GM12878 (cell line): Measurements from ENCODE around the gene CDK15. TPM values are rescaled to one million over a fixed set of nuclear protein-coding genes. Genes with fewer than 3 reads are reported as not detected.

ENCODE experiments used
- ATAC-seq: fragments of 200-7000 bp; cut with Tn5 transposase; 3 replicates; pipeline ENCODE4 v1.9.1; 2020; ENCODE audit warnings: mild to moderate bottlenecking, moderate library complexity
- BruUV-seq: library from RNA; stranded (reverse); fragments of 400-500 nt; replicated peaks from 2 replicates; lab custom pipeline; 2021; lab: Mats Ljungman, UMichigan
- CTCF ChIA-PET: fragments of 300-600 bp; sonication (Branson Sonifier 250); formaldehyde crosslinking; extraction: SDS; loops from one replicate; lab custom pipeline; 2021; ENCODE audit warnings: inconsistent platforms; lab: Yijun Ruan, JAX
- POLR2A ChIA-PET: fragments of 350-600 bp; formaldehyde crosslinking; extraction: SDS; loops from one replicate; lab custom pipeline; 2021; ENCODE audit warnings: inconsistent platforms; lab: Charles Lee
- RAD21 ChIA-PET: fragments of 300-600 bp; sonication (Branson Sonifier 250); formaldehyde crosslinking; loops from one replicate; lab custom pipeline; 2023; ENCODE audit warnings: antibody characterized with exemption; ENCODE audit not compliant: unreplicated experiment; lab: Charles Lee
- SMC1A ChIA-PET: fragments of 300-600 bp; sonication (Branson Sonifier 250); formaldehyde crosslinking; loops from one replicate; lab custom pipeline; 2023; ENCODE audit not compliant: unreplicated experiment, uncharacterized antibody; lab: Charles Lee
- DNase-seq: peaks from one replicate; pipeline ENCODE4 v3.0.0-alpha.2; 2011; ENCODE audit warnings: low read depth, low spot score
- FAIRE-seq: peaks from 3 replicates; lab custom pipeline; 2011; peaks lifted over from hg19 to GRCh38; lab: Jason Lieb, UNC
- H2AFZ ChIP-seq: 2 replicates; pipeline ENCODE4 v1.6.0; 2011; ENCODE audit warnings: low read depth, low read length, control low read depth; ENCODE audit not compliant: control insufficient read depth
- H3K27ac ChIP-seq: 2 replicates; pipeline ENCODE4 v1.5.1; 2011; ENCODE audit warnings: control low read depth; ENCODE audit not compliant: control insufficient read depth, insufficient read depth
- H3K27me3 ChIP-seq, 2 experiments: replicated peaks in 1 of 2; 2 replicates each; pipeline versions ENCODE4 v1.6.0 to v1.6.1; 2011; ENCODE audit warnings: low read length in 1 of 2; ENCODE audit not compliant: control insufficient read depth in 2 of 2, insufficient read depth in 2 of 2
- H3K36me3 ChIP-seq, 2 experiments: 2 replicates each; pipeline ENCODE4 v1.5.1; 2011; ENCODE audit warnings: low read length in 1 of 2; ENCODE audit not compliant: control insufficient read depth in 2 of 2, insufficient read depth in 2 of 2
- H3K4me1 ChIP-seq: 2 replicates; pipeline ENCODE4 v1.6.1; 2011; ENCODE audit warnings: mild to moderate bottlenecking, low read length, moderate library complexity, mixed read lengths; ENCODE audit not compliant: control insufficient read depth, insufficient read depth
- H3K4me2 ChIP-seq: 2 replicates; pipeline ENCODE4 v1.6.0; 2011; ENCODE audit warnings: control low read depth; ENCODE audit not compliant: control insufficient read depth, insufficient read depth
- H3K4me3 ChIP-seq: fragments of 200-600 bp; sonication (generic); 2 replicates; pipeline ENCODE4 v1.5.1; 2016
- H3K79me2 ChIP-seq: 2 replicates; pipeline ENCODE4 v1.6.0; 2011; ENCODE audit warnings: low read length; ENCODE audit not compliant: control insufficient read depth, insufficient read depth
- H3K9ac ChIP-seq: 2 replicates; pipeline ENCODE4 v1.8.0; 2011; ENCODE audit warnings: low read length, control low read depth, mixed read lengths; ENCODE audit not compliant: control insufficient read depth, insufficient read depth
- H3K9me3 ChIP-seq: replicated peaks from 3 replicates; pipeline ENCODE4 v1.5.1; 2011; ENCODE audit warnings: mild to moderate bottlenecking, low read length; ENCODE audit not compliant: control insufficient read depth, insufficient read depth
- H4K20me1 ChIP-seq: 2 replicates; pipeline ENCODE4 v1.6.0; 2011; ENCODE audit not compliant: control insufficient read depth, insufficient read depth
- KLF5 ChIP-seq: fragments of 450-650 bp; IDR thresholded peaks from 2 replicates; pipeline ENCODE4 v1.6.1; 2014; ENCODE audit warnings: mild to moderate bottlenecking; ENCODE audit not compliant: partially characterized antibody
- PAX5 ChIP-seq: IDR thresholded peaks from 2 replicates; pipeline ENCODE4 v1.6.1; 2011; ENCODE audit warnings: low read depth, low read length, borderline replicate concordance
- in situ Hi-C: fragments of 300-500 bp; cut with MboI; formaldehyde crosslinking; loops from 9 replicates; pipeline ENCODE4 v1.14.3; 2018; ENCODE audit warnings: mixed read lengths
- intact Hi-C: fragments of 100-400 bp; cut with micrococcal nuclease; formaldehyde crosslinking; loops from one replicate; pipeline ENCODE4 v1.14.2; 2022; ENCODE audit not compliant: unreplicated experiment
- polyA plus RNA-seq, 11 experiments: library from polyadenylated mRNA; depleted of rRNA in 4 of 11; unstranded in 6 of 11; stranded (reverse) in 5 of 11; fragments of >200 nt; fragmentation: Nextera tagmentation in 4 of 11; fragmentation: Illumina TruSeq in 1 of 11; extraction: Ambion mirVana in 4 of 11; extraction: Trizol in 1 of 11; gene quantifications; 1 replicate in 1 of 11; 2 replicates in 10 of 11; pipeline versions ENCODE4 v1.2.1 to v1.2.3, GENCODE V29; 2011 to 2016; ENCODE audit warnings: inconsistent platforms in 2 of 11, missing spikeins in 2 of 11, low read depth in 1 of 11
- total RNA-seq, 4 experiments: library from RNA; depleted of rRNA in 3 of 4; stranded (reverse); fragments of >200 nt in 3 of 4; fragmentation: Illumina TruSeq in 1 of 4; extraction: Trizol in 1 of 4; gene quantifications; 2 replicates each; pipeline versions ENCODE4 v1.2.1 to v1.2.3, GENCODE V29; 2013 to 2021
- TF ChIP-seq, protein P1 (sequence below): fragments of 450-650 bp; conservative IDR thresholded peaks from 2 replicates; pipeline ENCODE4 v1.6.1; 2017; ENCODE audit warnings: mild to moderate bottlenecking, moderate library complexity
- TF ChIP-seq, protein P2 (sequence below): IDR thresholded peaks from 2 replicates; pipeline ENCODE4 v1.6.1; 2012; ENCODE audit warnings: mild to moderate bottlenecking, low read depth, low read length
- TF ChIP-seq, protein P3 (sequence below): IDR thresholded peaks from 2 replicates; pipeline ENCODE4 v1.6.1; 2011; ENCODE audit warnings: borderline replicate concordance, low read depth, mild to moderate bottlenecking, moderate library complexity, low read length; ENCODE audit not compliant: insufficient read depth, poor library complexity, severe bottlenecking

Gene CDK15
- total and polyA plus RNA-seq, 10 of the 15 experiments (the other 5 are each of a cell fraction or from before 2014, with no cell fraction given): 0.01 to 0.04 TPM; not detected in 8

DNA sequence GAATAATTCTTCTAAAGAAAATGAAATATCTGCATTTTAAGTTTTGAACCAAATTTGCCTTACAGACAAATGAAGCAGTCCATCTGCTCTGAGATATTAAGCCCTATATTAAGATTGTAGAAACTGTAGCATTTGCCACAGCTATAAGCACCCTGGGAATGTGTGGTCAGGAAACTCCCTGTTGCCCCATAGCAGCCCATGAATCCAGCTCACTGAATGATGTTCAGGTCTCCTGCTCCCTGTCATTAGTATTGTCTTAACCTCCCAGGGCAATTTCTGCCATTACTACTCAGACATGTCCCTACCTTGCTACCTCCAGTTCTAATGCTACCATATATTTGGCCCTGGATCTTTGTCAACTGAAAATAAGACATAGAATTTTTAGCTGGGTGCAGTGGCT lies 41.1 kb downstream of the CDK15 start:
- H2AFZ ChIP-seq: no peak overlapping the region
- H3K9ac ChIP-seq: no peak overlapping the region
- H3K79me2 ChIP-seq: no peaks in the 10 kb centered on the region
- CTCF ChIA-PET: interaction anchor here (1.0 to 4.5 kb wide), 2 partner anchors 12 to 39 kb away, joined by 3 to 24 read pairs; no protein-coding TSS in a partner anchor
- no peak overlapping the region for H3K4me3 ChIP-seq
- TF ChIP-seq KLF5 (no peak), PAX5 (no peak)
- TF ChIP-seq, protein P1, sequence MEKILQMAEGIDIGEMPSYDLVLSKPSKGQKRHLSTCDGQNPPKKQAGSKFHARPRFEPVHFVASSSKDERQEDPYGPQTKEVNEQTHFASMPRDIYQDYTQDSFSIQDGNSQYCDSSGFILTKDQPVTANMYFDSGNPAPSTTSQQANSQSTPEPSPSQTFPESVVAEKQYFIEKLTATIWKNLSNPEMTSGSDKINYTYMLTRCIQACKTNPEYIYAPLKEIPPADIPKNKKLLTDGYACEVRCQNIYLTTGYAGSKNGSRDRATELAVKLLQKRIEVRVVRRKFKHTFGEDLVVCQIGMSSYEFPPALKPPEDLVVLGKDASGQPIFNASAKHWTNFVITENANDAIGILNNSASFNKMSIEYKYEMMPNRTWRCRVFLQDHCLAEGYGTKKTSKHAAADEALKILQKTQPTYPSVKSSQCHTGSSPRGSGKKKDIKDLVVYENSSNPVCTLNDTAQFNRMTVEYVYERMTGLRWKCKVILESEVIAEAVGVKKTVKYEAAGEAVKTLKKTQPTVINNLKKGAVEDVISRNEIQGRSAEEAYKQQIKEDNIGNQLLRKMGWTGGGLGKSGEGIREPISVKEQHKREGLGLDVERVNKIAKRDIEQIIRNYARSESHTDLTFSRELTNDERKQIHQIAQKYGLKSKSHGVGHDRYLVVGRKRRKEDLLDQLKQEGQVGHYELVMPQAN: no peak
- TF ChIP-seq, protein P2, sequence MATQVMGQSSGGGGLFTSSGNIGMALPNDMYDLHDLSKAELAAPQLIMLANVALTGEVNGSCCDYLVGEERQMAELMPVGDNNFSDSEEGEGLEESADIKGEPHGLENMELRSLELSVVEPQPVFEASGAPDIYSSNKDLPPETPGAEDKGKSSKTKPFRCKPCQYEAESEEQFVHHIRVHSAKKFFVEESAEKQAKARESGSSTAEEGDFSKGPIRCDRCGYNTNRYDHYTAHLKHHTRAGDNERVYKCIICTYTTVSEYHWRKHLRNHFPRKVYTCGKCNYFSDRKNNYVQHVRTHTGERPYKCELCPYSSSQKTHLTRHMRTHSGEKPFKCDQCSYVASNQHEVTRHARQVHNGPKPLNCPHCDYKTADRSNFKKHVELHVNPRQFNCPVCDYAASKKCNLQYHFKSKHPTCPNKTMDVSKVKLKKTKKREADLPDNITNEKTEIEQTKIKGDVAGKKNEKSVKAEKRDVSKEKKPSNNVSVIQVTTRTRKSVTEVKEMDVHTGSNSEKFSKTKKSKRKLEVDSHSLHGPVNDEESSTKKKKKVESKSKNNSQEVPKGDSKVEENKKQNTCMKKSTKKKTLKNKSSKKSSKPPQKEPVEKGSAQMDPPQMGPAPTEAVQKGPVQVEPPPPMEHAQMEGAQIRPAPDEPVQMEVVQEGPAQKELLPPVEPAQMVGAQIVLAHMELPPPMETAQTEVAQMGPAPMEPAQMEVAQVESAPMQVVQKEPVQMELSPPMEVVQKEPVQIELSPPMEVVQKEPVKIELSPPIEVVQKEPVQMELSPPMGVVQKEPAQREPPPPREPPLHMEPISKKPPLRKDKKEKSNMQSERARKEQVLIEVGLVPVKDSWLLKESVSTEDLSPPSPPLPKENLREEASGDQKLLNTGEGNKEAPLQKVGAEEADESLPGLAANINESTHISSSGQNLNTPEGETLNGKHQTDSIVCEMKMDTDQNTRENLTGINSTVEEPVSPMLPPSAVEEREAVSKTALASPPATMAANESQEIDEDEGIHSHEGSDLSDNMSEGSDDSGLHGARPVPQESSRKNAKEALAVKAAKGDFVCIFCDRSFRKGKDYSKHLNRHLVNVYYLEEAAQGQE: no peak
- TF ChIP-seq, protein P3, sequence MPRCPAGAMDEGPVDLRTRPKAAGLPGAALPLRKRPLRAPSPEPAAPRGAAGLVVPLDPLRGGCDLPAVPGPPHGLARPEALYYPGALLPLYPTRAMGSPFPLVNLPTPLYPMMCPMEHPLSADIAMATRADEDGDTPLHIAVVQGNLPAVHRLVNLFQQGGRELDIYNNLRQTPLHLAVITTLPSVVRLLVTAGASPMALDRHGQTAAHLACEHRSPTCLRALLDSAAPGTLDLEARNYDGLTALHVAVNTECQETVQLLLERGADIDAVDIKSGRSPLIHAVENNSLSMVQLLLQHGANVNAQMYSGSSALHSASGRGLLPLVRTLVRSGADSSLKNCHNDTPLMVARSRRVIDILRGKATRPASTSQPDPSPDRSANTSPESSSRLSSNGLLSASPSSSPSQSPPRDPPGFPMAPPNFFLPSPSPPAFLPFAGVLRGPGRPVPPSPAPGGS: no peak
- TF ChIP-seq, all 136 proteins: peak for 0
- in situ Hi-C loops (no loop called here), intact Hi-C loops (no loop called here)
- ChIA-PET SMC1A (interaction anchor here (0.9 to 1.6 kb wide), 4 partner anchors 15 to 138 kb away, joined by 3 read pairs; no protein-coding TSS in a partner anchor), POLR2A (no interaction called here), RAD21 (interaction anchor here (1.8 kb wide), 1 partner anchor 13 kb away, joined by 4 read pairs; no protein-coding TSS in a partner anchor)
- H3K4me2 ChIP-seq: no peak overlapping the region
- ATAC-seq (no peak), FAIRE-seq (no peak), DNase-seq (no peak)
- H3K9me3 ChIP-seq: no peaks in the 10 kb centered on the region
- no TSS peak for BruUV-seq
- H3K27me3 ChIP-seq: no peaks in the 10 kb centered on the region
- no peaks in the 10 kb centered on the region for H3K36me3 ChIP-seq
- H4K20me1 ChIP-seq: no peaks in the 10 kb centered on the region
- H3K27ac ChIP-seq: no peak overlapping the region
- H3K4me1 ChIP-seq: no peaks in the 10 kb centered on the region
